Measurements from ENCODE around the gene ZFP90. TPM values are rescaled to one million over a fixed set of nuclear protein-coding genes. Genes with fewer than 3 reads are reported as not detected.
A peak's percentile ranks its signal among the peaks of the same experiment; 100 is the strongest.

Gene ZFP90
- total RNA-seq, 1 experiment from 2014 or later = 10.9 TPM

DNA sequence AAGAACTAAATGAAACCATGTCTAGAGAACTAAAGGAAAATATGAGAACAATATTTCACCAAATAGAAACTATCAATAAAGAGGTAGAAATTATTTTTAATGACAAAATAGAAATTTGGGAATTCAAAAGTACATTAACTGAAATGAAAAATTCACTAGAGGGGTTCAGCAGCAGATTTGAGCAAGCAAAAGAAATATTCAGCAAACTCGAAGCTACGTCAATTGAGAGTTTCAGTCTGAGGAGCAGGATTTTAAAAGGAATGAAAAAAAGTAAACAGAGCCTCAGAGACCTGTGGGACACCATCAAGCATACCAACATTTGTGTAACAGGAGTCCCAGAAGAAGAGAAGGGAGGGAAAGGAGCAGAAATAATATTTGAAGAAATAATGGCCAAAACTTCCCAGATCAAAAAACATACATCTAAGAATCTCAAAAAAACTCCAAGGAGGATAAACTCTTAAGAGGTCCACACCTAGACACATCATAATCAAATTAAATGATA, 38.3 kb downstream of the ZFP90 start:
- DNase-seq (ENCODE audit: low read depth) = no peak

DNA sequence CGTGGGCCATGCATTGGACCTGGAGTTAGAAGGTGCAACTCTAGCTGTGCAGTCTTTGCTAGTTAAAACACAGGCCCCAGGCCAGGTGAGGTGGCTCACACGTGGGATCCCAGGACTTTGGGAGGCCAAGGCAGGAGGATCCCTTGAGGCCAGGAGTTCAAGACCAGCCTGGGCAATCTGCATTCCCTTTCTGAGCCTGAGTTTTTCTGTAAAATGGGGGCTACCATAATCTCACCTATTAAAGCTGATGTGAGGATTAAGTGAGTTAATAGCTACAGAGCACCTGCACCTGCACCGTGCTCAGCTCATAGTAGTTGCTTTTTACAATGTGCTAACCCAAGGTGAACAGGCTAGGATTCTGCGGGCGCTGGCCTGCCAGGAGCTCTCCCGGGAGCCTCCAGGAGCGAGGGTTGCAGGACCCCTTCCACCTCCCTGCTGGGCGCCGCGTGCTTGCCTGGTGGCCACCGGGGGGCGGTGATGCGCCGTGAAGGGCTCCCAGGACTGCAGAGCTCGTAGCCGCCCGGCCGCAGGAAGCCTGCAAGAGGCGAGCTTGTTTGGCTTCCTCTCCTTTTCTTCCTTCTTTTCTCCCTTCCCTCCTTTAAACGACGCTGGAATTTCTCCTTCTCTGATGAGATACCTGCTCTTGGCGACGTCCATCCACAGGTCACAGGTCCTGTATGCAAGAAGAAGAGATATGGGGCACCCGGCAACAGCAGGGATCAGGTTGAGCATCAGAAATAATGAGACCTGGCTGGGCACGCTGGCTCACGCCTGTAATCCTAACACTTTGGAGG, 51.3 kb downstream of the ZFP90 start:
- DNase-seq (ENCODE audit: low read depth) = peak; percentile 64

GRCh38 chr16:68592466-68593337, 53.6 kb downstream of the ZFP90 start:
- no peak for DNase-seq (ENCODE audit: low read depth)

- no peak for DNase-seq (ENCODE audit: low read depth)
Measured at GRCh38 chr16:68596266-68596665, 57.2 kb downstream of the ZFP90 start.

DNA sequence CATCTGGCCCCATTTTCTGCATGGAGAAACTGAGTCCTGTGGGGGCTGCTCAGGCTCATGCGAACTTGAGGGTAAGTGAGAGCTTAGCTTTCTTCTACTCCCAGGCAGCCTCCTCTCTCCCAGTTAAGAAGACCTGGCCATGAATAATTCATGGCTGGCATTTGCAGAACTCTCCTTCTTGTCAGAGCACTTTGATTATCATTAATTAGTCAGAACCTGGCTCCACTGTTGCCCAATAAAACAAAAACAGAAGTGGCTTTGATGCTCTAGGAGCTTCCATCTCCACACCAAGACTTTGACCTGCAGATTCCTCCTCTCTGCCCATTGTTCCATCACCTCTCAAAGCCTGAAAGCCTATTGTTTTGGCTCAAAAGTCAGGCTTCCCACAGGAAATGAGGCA, 60.5 kb downstream of the ZFP90 start:
- DNase-seq (ENCODE audit: low read depth) = no peak

DNA sequence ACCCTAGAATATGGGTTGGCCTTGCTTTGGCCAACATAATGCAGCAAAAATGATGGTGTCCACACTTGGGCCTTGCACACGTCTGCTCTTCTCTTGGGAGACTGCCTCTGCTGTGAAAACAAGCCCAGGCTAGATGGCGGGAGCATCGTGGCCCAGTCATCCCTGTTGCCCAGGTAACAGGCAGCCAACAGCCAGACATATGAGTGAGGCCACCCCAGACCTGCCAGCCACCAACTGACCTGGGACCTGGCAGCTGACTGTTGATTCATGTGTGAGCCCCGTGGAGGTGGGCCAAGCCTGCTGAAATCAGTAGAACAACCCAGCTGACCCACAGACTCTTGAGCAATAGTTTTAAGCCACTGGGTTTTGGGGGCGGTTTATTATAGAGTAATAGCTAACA, 66.7 kb downstream of the ZFP90 start:
- DNase-seq (ENCODE audit: low read depth) = no peak

GRCh38 chr16:68607443-68607842, 68.4 kb downstream of the ZFP90 start:
- DNase-seq (ENCODE audit: low read depth) = no peak

- no peak for DNase-seq (ENCODE audit: low read depth)
Measured at GRCh38 chr16:68608330-68608729, 69.2 kb downstream of the ZFP90 start.

DNA sequence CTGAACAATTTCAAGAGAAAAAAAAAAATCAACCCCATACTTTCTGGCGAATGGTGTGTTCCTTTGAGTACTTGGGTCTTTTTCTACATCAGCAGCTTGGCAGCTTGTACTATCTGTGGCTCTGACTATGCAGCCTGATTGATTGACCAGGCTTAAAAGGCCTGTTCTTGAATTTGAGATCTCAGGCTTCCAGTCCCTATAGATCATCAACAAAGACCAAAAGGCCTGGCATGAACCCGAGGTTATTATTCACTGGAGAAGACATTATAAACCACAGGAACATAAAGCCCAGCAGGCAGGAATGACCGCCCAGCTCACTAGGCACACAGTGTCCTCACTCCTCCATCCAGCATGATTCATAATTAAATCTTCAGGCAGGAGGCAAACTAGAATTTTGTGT, 73.9 kb downstream of the ZFP90 start:
- no peak for DNase-seq (ENCODE audit: low read depth)

DNA sequence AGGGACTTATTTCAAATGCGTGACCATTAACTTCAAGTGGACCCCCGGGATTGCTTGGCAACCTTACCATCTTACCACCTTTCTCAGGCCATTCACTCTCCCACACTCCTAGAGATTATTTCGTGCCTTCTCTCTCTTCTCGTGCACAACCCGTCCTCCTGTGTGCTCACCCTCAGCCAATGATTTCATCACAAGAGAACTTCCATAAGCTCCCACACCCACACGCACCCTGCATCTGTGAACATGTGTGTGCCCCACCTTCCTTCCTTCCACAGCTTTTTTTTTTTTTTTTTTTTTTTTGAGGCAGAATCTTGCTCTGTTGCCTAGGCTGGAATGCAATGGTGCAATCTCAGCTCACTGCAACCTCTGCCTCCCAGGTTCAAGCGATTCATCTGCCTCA, 78.6 kb downstream of the ZFP90 start:
- no peak for DNase-seq (ENCODE audit: low read depth)

Other genes starting within 250 kb of the ZFP90 start
- gene SLC7A6OS, start 228.3 kb upstream of the ZFP90 start, total RNA-seq (2014; rRNA removed; shearing (Covaris generic)) = 6.6 and 6.7 TPM in 2 replicates
- 37.9 and 74.9 TPM in 2 replicates for gene PRMT7, start 228.3 kb upstream of the ZFP90 start, total RNA-seq (2014; rRNA removed; shearing (Covaris generic))
- 0.17 TPM in 1 of 2 replicates, not detected in the other for gene SMPD3, start 90.8 kb upstream of the ZFP90 start, total RNA-seq (2014; rRNA removed; shearing (Covaris generic))
- under 0.01 TPM in 1 of 2 replicates, not detected in the other for gene CDH3, start 106.0 kb downstream of the ZFP90 start, total RNA-seq (2014; rRNA removed; shearing (Covaris generic))
- under 0.01 TPM in 1 of 2 replicates, not detected in the other for gene CDH1, start 198.0 kb downstream of the ZFP90 start, total RNA-seq (2014; rRNA removed; shearing (Covaris generic))

Measured in Daoy (cell line).